GM23338 (cell line): ENCODE data around the gene RPH3AL.

Experiments
- CREB1 ChIP-seq: fragments of 250-450 bp; sonication (Bioruptor Pico); IDR thresholded peaks from 2 replicates; pipeline ENCODE4 v1.5.0; 2020; ENCODE audit warnings: low read depth, mild to moderate bottlenecking, moderate library complexity
- CTCF ChIP-seq, 2 experiments: fragments of 200-600 bp in 1 of 2; sonication (generic) in 1 of 2; conservative IDR thresholded peaks; 2 replicates each; pipeline versions ENCODE4 v1.5.1 to v1.6.1; 2016 to 2017; ENCODE audit warnings: antibody characterized with exemption in 2 of 2, low read depth in 2 of 2, mild to moderate bottlenecking in 2 of 2, moderate library complexity in 1 of 2
- ETS1 ChIP-seq: IDR thresholded peaks from 2 replicates; pipeline ENCODE4 v1.6.1; 2016; ENCODE audit warnings: antibody characterized with exemption
- EZH2 ChIP-seq: fragments of 200-600 bp; sonication (generic); IDR thresholded peaks from one replicate; pipeline ENCODE4 v1.8.0; 2017; ENCODE audit warnings: antibody characterized with exemption, mild to moderate bottlenecking, low read depth; ENCODE audit not compliant: unreplicated experiment
- POLR2AphosphoS5 ChIP-seq: IDR thresholded peaks from 2 replicates; pipeline ENCODE4 v1.6.1; 2016; ENCODE audit warnings: antibody characterized with exemption, low read depth
- ZNF114 ChIP-seq: fragments of 250-450 bp; sonication (Bioruptor Pico); IDR thresholded peaks from 2 replicates; pipeline ENCODE4 v1.5.0; 2020; ENCODE audit warnings: mild to moderate bottlenecking, moderate library complexity

- no peak for TF ChIP-seq CREB1
- TF ChIP-seq EZH2, result no peak
- TF ChIP-seq CTCF (conservative IDR thresholded peaks at IDR 0.05; ENCODE audit: low read depth in 2 of 2), result no peak
- TF ChIP-seq POLR2AphosphoS5, result no peak
- no peak for TF ChIP-seq ETS1
- TF ChIP-seq ZNF114 (CRISPR knock-in tag), result no peak
These were observed 2.9 kb downstream of the RPH3AL start for GRCh38 chr17:349666-350065.
